Left ventricle myocardium inferior (tissue), 1 donor: ENCODE measurements around the gene KCNT1. TPM values are rescaled to one million over a fixed set of nuclear protein-coding genes. Genes with fewer than 3 reads are reported as not detected.

ENCODE experiments used
- DNase-seq: peaks from one replicate; pipeline ENCODE4 v3.0.0-alpha.2; 2020
- H3K27ac ChIP-seq: fragments of 200-600 bp; replicated peaks from 2 replicates; pipeline ENCODE4 v1.8.0; 2021
- H3K27me3 ChIP-seq: fragments of 200-600 bp; 2 replicates; pipeline ENCODE4 v1.8.0; 2021; ENCODE audit warnings: low read depth
- H3K36me3 ChIP-seq: fragments of 200-600 bp; 2 replicates; pipeline ENCODE4 v1.8.0; 2021
- H3K4me1 ChIP-seq: fragments of 200-600 bp; 2 replicates; pipeline ENCODE4 v1.8.0; 2021
- H3K4me3 ChIP-seq: fragments of 200-600 bp; 2 replicates; pipeline ENCODE4 v1.8.0; 2021; ENCODE audit warnings: mild to moderate bottlenecking, moderate library complexity
- H3K9me3 ChIP-seq: fragments of 200-600 bp; replicated peaks from 2 replicates; pipeline ENCODE4 v1.8.0; 2021
- CTCF ChIP-seq: fragments of 200-600 bp; IDR thresholded peaks from 2 replicates; pipeline ENCODE4 v1.8.0; 2021; ENCODE audit warnings: antibody characterized with exemption, mild to moderate bottlenecking, borderline replicate concordance
- intact Hi-C: fragments of 100-400 bp; cut with micrococcal nuclease; formaldehyde crosslinking; loops from one replicate; pipeline ENCODE4 v1.11.0; 2022
- total RNA-seq: library from RNA; stranded (reverse); fragmentation: NEBNext Ultra II Directional; extraction: Animal tissue kit (Norgen Biotek cat#: 25700); gene quantifications from one replicate; pipeline ENCODE4 v1.2.1, GENCODE V29; 2021
- donor health status: DM: no; HTN: yes; CAD: no; lungs with severe emphysema.

The KCNT1 gene
- total RNA-seq, 1 donor from 2014 or later = 3.3 TPM

DNA sequence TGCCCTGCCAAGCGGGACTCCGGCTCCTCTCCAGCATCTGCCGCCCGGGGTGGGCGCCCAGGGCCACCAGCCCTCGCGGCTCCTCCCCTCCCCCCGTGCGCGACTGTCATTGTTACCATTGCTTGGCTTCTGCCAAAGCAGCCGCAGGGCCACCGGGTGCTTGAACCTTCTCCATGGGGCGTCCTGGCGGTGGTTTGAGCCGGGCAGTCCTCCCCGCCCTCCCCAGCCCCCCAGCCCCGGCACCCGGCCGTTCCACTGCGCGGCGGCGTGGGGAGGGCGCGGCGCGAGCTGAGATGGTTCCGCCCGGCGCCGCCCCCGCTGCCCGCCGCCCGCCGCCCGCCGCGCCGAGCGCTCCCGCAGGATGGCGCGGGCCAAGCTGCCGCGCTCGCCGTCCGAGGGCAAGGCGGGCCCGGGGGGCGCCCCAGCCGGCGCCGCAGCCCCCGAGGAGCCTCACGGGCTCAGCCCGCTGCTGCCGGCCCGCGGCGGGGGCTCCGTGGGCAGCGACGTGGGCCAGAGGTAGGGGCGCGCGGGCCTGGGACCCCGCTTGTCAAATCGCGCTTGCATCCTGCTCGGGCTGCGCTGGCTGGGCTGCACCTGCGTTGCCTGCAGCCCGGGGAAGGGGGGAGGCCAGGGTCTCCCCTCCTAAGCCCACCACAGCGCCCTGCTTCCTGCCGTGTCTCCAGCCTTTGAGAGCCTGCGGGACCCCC, 34.4 kb downstream of the KCNT1 start:
- no peaks in the 10 kb centered on the region for H3K4me1 ChIP-seq
- no peak for DNase-seq
- H3K27ac ChIP-seq = no peak overlapping the region
- no peak for TF ChIP-seq CTCF
- peaks cover 9% of the 10 kb centered on the region for H3K9me3 ChIP-seq
- H3K27me3 ChIP-seq = peaks cover 74% of the 10 kb centered on the region
- intact Hi-C loops = no loop called here
- no peak overlapping the region for H3K4me3 ChIP-seq
- H3K36me3 ChIP-seq = no peaks in the 10 kb centered on the region

GRCh38 chr9:135736979-135737839, 35.2 kb downstream of the KCNT1 start:
- Histone ChIP-seq H3K9me3 (peaks cover 2% of the 10 kb centered on the region), H3K27me3 (peaks cover 74% of the 10 kb centered on the region)

GRCh38 chr9:135737840-135738521, 36.0 kb downstream of the KCNT1 start:
- H3K4me3 ChIP-seq = no peak overlapping the region
- H3K9me3 ChIP-seq = no peaks in the 10 kb centered on the region
- intact Hi-C loops = no loop called here
- peaks cover 74% of the 10 kb centered on the region for H3K27me3 ChIP-seq
- no peak for DNase-seq
- no peaks in the 10 kb centered on the region for H3K36me3 ChIP-seq
- no peak for TF ChIP-seq CTCF
- no peaks in the 10 kb centered on the region for H3K4me1 ChIP-seq
- no peak overlapping the region for H3K27ac ChIP-seq

More at GRCh38 chr9:135736979-135737839, 35.2 kb downstream of the KCNT1 start:
- no peak for DNase-seq
- H3K36me3 ChIP-seq = no peaks in the 10 kb centered on the region
- no peak overlapping the region for H3K27ac ChIP-seq
- TF ChIP-seq CTCF = no peak
- no peak overlapping the region for H3K4me3 ChIP-seq
- intact Hi-C loops = no loop called here
- no peaks in the 10 kb centered on the region for H3K4me1 ChIP-seq

GRCh38 chr9:135739271-135740220, 37.6 kb downstream of the KCNT1 start:
- peaks cover 65% of the 10 kb centered on the region for H3K27me3 ChIP-seq
- H3K4me3 ChIP-seq = no peak overlapping the region
- H3K4me1 ChIP-seq = peaks cover 12% of the 10 kb centered on the region
- no peak for TF ChIP-seq CTCF
- intact Hi-C loops = no loop called here
- H3K27ac ChIP-seq = no peak overlapping the region
- H3K9me3 ChIP-seq = no peaks in the 10 kb centered on the region
- no peak for DNase-seq
- no peaks in the 10 kb centered on the region for H3K36me3 ChIP-seq
